ENCODE data around the gene CSTF3.

Gene CSTF3

DNA sequence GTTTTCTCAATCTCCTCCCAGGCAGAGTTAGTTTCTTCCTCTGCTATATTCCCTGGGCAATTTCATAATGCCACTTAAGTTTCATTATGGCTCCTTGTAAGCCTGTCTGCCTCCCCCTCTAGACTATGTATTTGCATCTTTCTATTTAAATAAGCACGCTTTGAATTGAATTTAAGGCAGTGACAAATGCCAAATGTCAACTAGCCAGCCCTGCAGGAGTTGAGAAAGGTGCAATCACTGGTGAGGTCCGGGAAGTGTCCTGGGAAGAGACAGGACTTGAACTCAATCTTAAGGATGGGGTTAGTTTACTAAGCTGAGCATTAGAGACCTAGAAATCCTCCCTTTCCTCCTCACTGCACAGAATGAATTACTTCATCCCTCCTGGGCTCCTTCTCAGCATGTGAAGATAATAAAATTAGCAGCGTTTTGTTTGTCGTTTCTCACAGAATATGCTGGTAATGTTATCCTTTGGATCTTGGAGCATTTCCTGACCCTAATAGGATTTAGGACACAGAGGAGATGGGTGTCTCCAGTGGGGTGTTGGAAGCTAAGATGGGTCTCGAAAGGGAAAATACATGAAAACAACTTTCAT is 120.3 kb downstream of the CSTF3 start:
- no peak for DNase-seq (ENCODE audit: low read depth)

DNA sequence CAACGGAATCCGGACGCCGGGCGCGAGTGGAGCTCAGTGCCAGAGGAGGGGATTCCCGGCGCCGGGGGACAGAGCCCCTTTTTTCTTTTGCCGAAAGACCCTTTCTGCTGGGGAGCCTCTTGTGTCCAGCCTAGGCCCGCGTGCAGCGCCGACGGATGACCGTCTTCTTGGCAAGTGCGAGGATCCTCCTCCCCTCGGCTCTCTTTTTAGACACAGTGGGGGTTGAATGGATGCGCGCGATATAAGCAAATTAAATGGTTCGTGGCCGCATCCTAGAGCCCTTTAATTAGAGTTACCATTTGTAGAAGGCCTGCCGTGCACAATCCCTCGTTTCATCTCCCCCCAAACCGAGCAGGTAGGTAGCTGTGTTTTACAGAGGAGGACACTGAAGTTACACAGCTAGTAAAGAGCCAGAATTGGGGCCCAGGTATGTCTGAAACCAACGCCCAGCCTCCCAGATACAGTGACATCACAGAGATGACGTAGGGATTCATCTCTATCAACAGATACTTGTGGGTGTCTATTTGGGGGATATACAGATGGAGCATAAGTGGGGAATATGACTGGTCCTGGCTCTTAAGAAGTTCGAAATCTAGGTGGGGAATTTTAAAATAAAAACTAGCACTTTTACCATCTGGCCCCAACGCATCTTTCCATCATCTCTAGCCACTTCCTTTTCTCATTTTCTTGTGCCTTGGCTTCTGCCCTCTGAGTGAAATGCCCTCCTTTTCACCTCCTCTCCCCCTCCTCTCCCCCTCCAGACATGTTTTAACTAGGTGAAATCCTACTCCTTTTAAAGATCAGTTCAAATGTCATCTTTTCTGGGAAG is 121.0 kb downstream of the CSTF3 start:
- DNase-seq (ENCODE audit: low read depth) = no peak

DNA sequence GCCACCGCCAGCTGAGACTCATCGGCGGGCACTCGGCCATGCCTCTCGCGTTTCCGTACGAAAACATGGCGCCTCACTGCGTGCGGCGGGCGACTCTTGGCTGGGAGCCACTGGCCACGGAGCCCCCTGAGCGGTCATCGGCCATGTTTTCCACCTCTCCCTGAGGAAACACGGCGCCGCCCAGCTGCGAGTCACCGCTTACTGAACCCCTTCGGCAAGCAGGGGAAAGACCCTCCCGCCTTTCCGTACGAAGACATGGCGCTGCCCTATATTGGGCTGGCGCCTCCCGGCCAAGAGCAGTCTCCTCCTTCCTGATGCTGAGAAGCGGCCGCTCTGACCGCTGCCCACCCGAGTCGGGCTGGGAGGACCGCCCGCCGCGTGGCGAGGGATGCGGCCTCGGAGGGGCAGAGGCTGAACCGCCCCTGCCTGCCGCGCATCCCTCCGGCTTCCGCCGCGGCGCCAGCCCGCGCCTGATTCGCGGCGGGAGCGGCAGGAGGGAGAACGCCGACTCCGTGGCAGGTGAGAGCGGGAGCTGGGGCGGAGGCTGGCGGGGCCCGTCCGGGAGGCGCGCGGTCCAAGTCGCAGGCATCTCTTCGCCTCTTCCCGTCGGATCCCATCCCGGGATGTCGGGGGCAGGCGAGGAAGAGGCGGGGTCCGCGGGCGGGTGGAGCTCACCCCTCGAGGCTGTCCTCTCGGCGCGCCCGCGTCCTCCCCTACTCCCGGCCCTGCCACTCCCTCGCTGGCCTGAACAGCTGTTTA is 121.8 kb downstream of the CSTF3 start, which contains the start of gene TCP11L1:
Gene TCP11L1, plus strand, starts transcription at position 299 of the 759 bp plus-strand sequence. CDS start 4,202 bp downstream, outside the sequence.
- peak; percentile 90 for DNase-seq (ENCODE audit: low read depth)

DNA sequence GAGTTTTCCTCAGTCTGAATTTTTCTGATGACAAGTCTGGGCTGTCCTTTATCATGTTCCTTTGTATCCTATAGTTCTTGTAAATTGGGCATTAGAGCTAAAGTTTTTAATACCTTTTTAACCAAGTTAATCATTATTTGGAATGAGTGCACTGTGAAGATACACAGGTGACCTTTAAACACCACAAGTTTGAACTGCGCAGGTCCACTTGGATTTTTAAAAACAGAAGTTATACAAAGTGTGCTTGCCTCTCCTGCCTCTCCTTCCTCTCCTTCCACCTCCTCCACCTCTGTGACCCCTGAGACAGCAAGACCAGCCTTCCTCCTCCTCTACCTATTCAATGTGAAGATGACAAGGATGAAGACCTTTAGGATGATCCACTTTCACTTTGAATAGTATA is 126.3 kb downstream of the CSTF3 start:
- no peak for DNase-seq (ENCODE audit: low read depth)
